ENCODE measurements around the gene C1R. TPM values are rescaled to one million over a fixed set of nuclear protein-coding genes. Genes with fewer than 3 reads are reported as not detected.

C1R gene
- total RNA-seq, 1 experiment from 2014 or later, result 9.6 TPM

GRCh38 chr12:7031306-7031705 lies 60.9 kb downstream of the C1R start:
- no peaks in the 10 kb centered on the region for H3K4me1 ChIP-seq (ENCODE audit: insufficient read depth, low read length)
- ChIA-PET CTCF (no interaction called here), POLR2A (ENCODE audit: unreplicated experiment) (no interaction called here)
- no peaks in the 10 kb centered on the region for H3K9me3 ChIP-seq (ENCODE audit: low read length)
- no peaks in the 10 kb centered on the region for H3K9me2 ChIP-seq (replicated peaks; ENCODE audit: low read length)
- BruUV-seq (replicated peaks), result no TSS peak
- H3K36me3 ChIP-seq (ENCODE audit: low read depth, low read length), result no peaks in the 10 kb centered on the region
- no peak overlapping the region for H3K27ac ChIP-seq (ENCODE audit: low read length)
- no peak overlapping the region for H3K9ac ChIP-seq (ENCODE audit: low read length)
- H3K4me2 ChIP-seq (ENCODE audit: low read length), result no peak overlapping the region
- ATAC-seq, result no peak
- no peak overlapping the region for H2AFZ ChIP-seq (ENCODE audit: low read length)
- DNase-seq, result no peak
- no peak for TF ChIP-seq EZH2 (IDR thresholded peaks at IDR 0.05; ENCODE audit: low read length, unreplicated experiment)
- no peak for TF ChIP-seq EZH2phosphoT487 (IDR thresholded peaks at IDR 0.05; ENCODE audit: borderline replicate concordance, low read length)
- TF ChIP-seq, protein P1, sequence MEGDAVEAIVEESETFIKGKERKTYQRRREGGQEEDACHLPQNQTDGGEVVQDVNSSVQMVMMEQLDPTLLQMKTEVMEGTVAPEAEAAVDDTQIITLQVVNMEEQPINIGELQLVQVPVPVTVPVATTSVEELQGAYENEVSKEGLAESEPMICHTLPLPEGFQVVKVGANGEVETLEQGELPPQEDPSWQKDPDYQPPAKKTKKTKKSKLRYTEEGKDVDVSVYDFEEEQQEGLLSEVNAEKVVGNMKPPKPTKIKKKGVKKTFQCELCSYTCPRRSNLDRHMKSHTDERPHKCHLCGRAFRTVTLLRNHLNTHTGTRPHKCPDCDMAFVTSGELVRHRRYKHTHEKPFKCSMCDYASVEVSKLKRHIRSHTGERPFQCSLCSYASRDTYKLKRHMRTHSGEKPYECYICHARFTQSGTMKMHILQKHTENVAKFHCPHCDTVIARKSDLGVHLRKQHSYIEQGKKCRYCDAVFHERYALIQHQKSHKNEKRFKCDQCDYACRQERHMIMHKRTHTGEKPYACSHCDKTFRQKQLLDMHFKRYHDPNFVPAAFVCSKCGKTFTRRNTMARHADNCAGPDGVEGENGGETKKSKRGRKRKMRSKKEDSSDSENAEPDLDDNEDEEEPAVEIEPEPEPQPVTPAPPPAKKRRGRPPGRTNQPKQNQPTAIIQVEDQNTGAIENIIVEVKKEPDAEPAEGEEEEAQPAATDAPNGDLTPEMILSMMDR (conservative IDR thresholded peaks at IDR 0.05; ENCODE audit: low read depth, low read length), result no peak
- H3K27me3 ChIP-seq (ENCODE audit: low read length), result no peaks in the 10 kb centered on the region
- H3K4me3 ChIP-seq (ENCODE audit: low read length), result no peak overlapping the region
- intact Hi-C loops (cut with micrococcal nuclease), result no loop called here
- H4K20me1 ChIP-seq (ENCODE audit: low read length), result no peaks in the 10 kb centered on the region
- no peaks in the 10 kb centered on the region for H3F3A ChIP-seq (ENCODE audit: low read length, unreplicated experiment)
- H3K79me2 ChIP-seq (ENCODE audit: low read length), result no peaks in the 10 kb centered on the region

Other genes with a start within 250 kb of the C1R start
- 52.1 and 92.0 TPM in 2 replicates for gene CDCA3, start 241.2 kb downstream of the C1R start, total RNA-seq (2014; rRNA removed)
- gene USP5, start 240.3 kb downstream of the C1R start, total RNA-seq (2014; rRNA removed), result 107 and 113 TPM in 2 replicates
- 1,259 and 1,708 TPM in 2 replicates for gene TPI1, start 224.9 kb downstream of the C1R start, total RNA-seq (2014; rRNA removed)
- gene SPSB2, start 219.1 kb downstream of the C1R start, total RNA-seq (2014; rRNA removed), result 8.4 and 9.2 TPM in 2 replicates
- 5.1 and 13.6 TPM in 2 replicates for gene LRRC23, start 187.6 kb downstream of the C1R start, total RNA-seq (2014; rRNA removed)
- gene ENO2, start 177.9 kb downstream of the C1R start, total RNA-seq (2014; rRNA removed), result 30.2 and 35.2 TPM in 2 replicates
- 11.6 and 41.5 TPM in 2 replicates for gene ATN1, start 164.5 kb downstream of the C1R start, total RNA-seq (2014; rRNA removed)
- gene RNU7-1, start 148.6 kb downstream of the C1R start, total RNA-seq (2014; rRNA removed), result not detected in 2 replicates
- 125 and 130 TPM in 2 replicates for gene C12orf57, start 148.4 kb downstream of the C1R start, total RNA-seq (2014; rRNA removed)
- 22.5 and 28.4 TPM in 2 replicates for gene PTPN6, start 141.1 kb downstream of the C1R start, total RNA-seq (2014; rRNA removed)
- gene PHB2, start 121.8 kb downstream of the C1R start, total RNA-seq (2014; rRNA removed), result 353 and 376 TPM in 2 replicates
- gene EMG1, start 121.5 kb downstream of the C1R start, total RNA-seq (2014; rRNA removed), result 40.7 and 44.3 TPM in 2 replicates
- gene LPCAT3, start 74.0 kb downstream of the C1R start, total RNA-seq (2014; rRNA removed), result 16.3 and 21.5 TPM in 2 replicates
- 2.1 and 2.9 TPM in 2 replicates for gene C1S, start 31.7 kb downstream of the C1R start, total RNA-seq (2014; rRNA removed)
- 8.2 and 8.9 TPM in 2 replicates for gene C1RL, start 16.8 kb upstream of the C1R start, total RNA-seq (2014; rRNA removed)
- gene RBP5, start 36.4 kb upstream of the C1R start, total RNA-seq (2014; rRNA removed), result not detected in 2 replicates
- gene CLSTN3, start 37.9 kb upstream of the C1R start, total RNA-seq (2014; rRNA removed), result 10.9 and 14.2 TPM in 2 replicates
- gene PEX5, start 97.2 kb upstream of the C1R start, total RNA-seq (2014; rRNA removed), result 19.4 and 20.0 TPM in 2 replicates
- gene ACSM4, start 211.6 kb upstream of the C1R start, total RNA-seq (2014; rRNA removed), result not detected in 2 replicates